A673 (cell line): ENCODE measurements around the gene KMT5C. TPM values are rescaled to one million over a fixed set of nuclear protein-coding genes. Genes with fewer than 3 reads are reported as not detected.

Source experiments
- BruUV-seq: library from RNA; stranded (reverse); fragments of 400-500 nt; replicated peaks from 2 replicates; lab custom pipeline; 2021; lab: Mats Ljungman, UMichigan
- CTCF ChIA-PET: fragments of 300-600 bp; sonication (Branson Sonifier 250); formaldehyde crosslinking; loops from one replicate; lab custom pipeline; 2022; ENCODE audit warnings: antibody characterized with exemption; lab: Charles Lee
- POLR2A ChIA-PET: fragments of 300-600 bp; sonication (Branson Sonifier 250); formaldehyde crosslinking; loops from one replicate; lab custom pipeline; 2022; ENCODE audit warnings: antibody characterized with exemption; ENCODE audit not compliant: low non-redundant PET; lab: Charles Lee
- DNase-seq: peaks from one replicate; pipeline ENCODE4 v3.0.0-alpha.2; 2015; ENCODE audit warnings: low spot score
- H3K27ac ChIP-seq: fragments of 200-600 bp; sonication (generic); 2 replicates; pipeline ENCODE4 v1.5.1; 2016; ENCODE audit warnings: mixed run types, low read depth, mild to moderate bottlenecking, mixed read lengths, antibody characterized with exemption, low read length; ENCODE audit not compliant: poor library complexity, severe bottlenecking
- H3K27me3 ChIP-seq: fragments of 200-600 bp; sonication (generic); replicated peaks from 2 replicates; pipeline ENCODE4 v1.6.1; 2017; ENCODE audit warnings: mixed run types, low read depth, mild to moderate bottlenecking, mixed read lengths, antibody characterized with exemption, low read length; ENCODE audit not compliant: insufficient read depth, poor library complexity
- H3K36me3 ChIP-seq: fragments of 200-600 bp; sonication (generic); 2 replicates; pipeline ENCODE4 v1.6.1; 2016; ENCODE audit warnings: mixed run types, mild to moderate bottlenecking, mixed read lengths, antibody characterized with exemption, low read length; ENCODE audit not compliant: insufficient read depth, poor library complexity, severe bottlenecking
- H3K4me1 ChIP-seq: fragments of 200-600 bp; sonication (generic); 2 replicates; pipeline ENCODE4 v1.6.1; 2017; ENCODE audit warnings: mixed run types, mild to moderate bottlenecking, mixed read lengths, antibody characterized with exemption, low read length; ENCODE audit not compliant: insufficient read depth, poor library complexity, severe bottlenecking
- H3K4me3 ChIP-seq: fragments of 200-600 bp; sonication (generic); 2 replicates; pipeline ENCODE4 v1.5.1; 2016; ENCODE audit warnings: low read depth, mixed run types, mild to moderate bottlenecking, mixed read lengths, low read length; ENCODE audit not compliant: poor library complexity, severe bottlenecking
- H3K9me3 ChIP-seq: fragments of 200-600 bp; sonication (generic); 2 replicates; pipeline ENCODE4 v1.6.1; 2016; ENCODE audit warnings: mixed run types, low read depth, mild to moderate bottlenecking, mixed read lengths, antibody characterized with exemption, low read length; ENCODE audit not compliant: poor library complexity, severe bottlenecking
- EZH2 ChIP-seq: fragments of 200-600 bp; sonication (generic); IDR thresholded peaks from 2 replicates; pipeline ENCODE4 v1.6.1; 2017; ENCODE audit warnings: borderline replicate concordance, low read depth, mild to moderate bottlenecking, mixed read lengths, antibody characterized with exemption, low read length; ENCODE audit not compliant: poor library complexity, severe bottlenecking
- intact Hi-C: fragments of 100-400 bp; cut with micrococcal nuclease; formaldehyde crosslinking; loops from one replicate; pipeline ENCODE4 v1.10.0; 2022; ENCODE audit not compliant: unreplicated experiment
- total RNA-seq: library from RNA; stranded (reverse); gene quantifications from 2 replicates; pipeline ENCODE4 v1.2.3, GENCODE V29; 2021
- TF ChIP-seq, protein P1 (sequence below): fragments of 300-800, 200-600 bp; sonication (generic); conservative IDR thresholded peaks from 2 replicates; pipeline ENCODE4 v1.5.1; 2017; ENCODE audit warnings: low read depth, mild to moderate bottlenecking, antibody characterized with exemption, low read length, moderate library complexity, mixed read lengths

KMT5C gene
- total RNA-seq, 1 experiment from 2014 or later = 19.7 TPM

DNA sequence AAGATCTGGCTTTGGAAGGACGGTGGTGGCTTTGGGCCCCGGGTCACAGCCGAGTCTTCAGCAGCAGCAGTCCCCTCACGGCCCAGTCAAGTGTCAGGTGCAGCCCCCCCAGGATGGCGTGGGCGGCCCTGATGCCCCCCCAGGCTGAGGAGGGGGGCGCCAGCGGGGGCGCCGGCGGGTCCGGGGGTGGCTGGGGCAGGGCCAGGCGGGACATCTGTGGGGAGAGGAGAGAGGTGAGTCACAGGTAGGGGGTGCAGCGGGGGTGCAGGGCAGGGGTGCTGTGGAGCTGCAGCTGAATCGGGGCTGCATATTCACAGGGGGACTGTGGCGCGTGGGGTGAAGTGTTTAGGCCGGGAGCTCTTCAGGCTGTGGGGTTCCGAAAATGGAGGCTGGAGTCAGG lies 26.3 kb downstream of the KMT5C start:
- Histone ChIP-seq H3K4me1 (no peaks in the 10 kb centered on the region), H3K27ac (no peak overlapping the region), H3K4me3 (no peak overlapping the region), H3K9me3 (no peaks in the 10 kb centered on the region), H3K27me3 (peaks cover 12% of the 10 kb centered on the region), H3K36me3 (no peaks in the 10 kb centered on the region)
- TF ChIP-seq, protein P1, sequence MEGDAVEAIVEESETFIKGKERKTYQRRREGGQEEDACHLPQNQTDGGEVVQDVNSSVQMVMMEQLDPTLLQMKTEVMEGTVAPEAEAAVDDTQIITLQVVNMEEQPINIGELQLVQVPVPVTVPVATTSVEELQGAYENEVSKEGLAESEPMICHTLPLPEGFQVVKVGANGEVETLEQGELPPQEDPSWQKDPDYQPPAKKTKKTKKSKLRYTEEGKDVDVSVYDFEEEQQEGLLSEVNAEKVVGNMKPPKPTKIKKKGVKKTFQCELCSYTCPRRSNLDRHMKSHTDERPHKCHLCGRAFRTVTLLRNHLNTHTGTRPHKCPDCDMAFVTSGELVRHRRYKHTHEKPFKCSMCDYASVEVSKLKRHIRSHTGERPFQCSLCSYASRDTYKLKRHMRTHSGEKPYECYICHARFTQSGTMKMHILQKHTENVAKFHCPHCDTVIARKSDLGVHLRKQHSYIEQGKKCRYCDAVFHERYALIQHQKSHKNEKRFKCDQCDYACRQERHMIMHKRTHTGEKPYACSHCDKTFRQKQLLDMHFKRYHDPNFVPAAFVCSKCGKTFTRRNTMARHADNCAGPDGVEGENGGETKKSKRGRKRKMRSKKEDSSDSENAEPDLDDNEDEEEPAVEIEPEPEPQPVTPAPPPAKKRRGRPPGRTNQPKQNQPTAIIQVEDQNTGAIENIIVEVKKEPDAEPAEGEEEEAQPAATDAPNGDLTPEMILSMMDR = no peak
- no peak for TF ChIP-seq EZH2
- ChIA-PET CTCF (no interaction called here), POLR2A (no interaction called here)
- intact Hi-C loops = no loop called here
- no TSS peak for BruUV-seq
- DNase-seq = no peak

DNA sequence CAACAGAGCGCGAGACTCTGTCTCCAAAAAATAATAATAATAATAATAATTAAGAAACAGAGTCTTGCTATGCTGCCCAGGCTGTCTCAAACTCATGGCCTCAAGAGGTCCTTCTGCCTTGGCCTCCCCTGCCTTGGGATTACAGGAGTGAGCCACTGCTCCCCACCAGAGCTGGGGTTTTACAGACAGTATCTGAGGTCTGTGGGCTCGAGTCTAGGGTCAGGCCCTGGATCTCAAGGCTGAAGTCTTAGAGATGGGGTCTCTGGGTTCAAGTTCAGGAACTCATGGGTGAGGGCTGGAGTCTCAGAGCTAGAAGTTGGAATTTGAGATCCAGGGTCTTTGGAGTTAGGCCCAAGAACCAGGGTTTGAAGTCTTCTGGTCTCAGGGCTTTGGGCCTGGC lies 27.1 kb downstream of the KMT5C start:
- no peak for DNase-seq
- Histone ChIP-seq H3K4me1 (no peaks in the 10 kb centered on the region), H3K9me3 (no peaks in the 10 kb centered on the region), H3K27me3 (peaks cover 15% of the 10 kb centered on the region), H3K27ac (no peak overlapping the region), H3K4me3 (no peak overlapping the region), H3K36me3 (no peaks in the 10 kb centered on the region)
- CTCF ChIA-PET = no interaction called here
- POLR2A ChIA-PET = interaction anchor here (0.6 kb wide), 1 partner anchor 249 kb away, joined by 5 read pairs; no protein-coding TSS in a partner anchor
- BruUV-seq = no TSS peak
- TF ChIP-seq, protein P1 = no peak
- intact Hi-C loops = no loop called here

DNA sequence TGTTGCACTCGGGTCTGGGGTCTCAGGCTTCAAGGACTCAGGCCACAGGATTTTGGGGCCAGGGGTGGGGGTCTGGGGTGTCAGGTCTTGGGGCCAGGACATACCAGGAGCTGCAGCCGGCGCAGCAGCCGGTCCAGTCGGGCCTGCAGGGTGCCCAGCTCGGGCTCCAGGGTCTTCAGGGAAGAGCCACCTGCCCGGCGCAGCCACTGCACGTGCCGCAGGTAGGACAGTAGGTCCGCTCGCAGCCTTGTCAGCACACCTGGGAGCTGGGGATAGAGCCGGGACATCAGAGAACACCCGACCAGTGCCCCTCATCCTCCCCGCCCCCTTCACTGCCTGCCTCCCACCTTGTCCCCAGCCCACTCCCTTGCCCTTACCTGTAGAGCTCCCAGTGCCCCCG lies 28.4 kb downstream of the KMT5C start:
- TF ChIP-seq EZH2 = no peak
- TF ChIP-seq, protein P1 = no peak
- BruUV-seq = no TSS peak
- peaks cover 15% of the 10 kb centered on the region for H3K27me3 ChIP-seq
- no peaks in the 10 kb centered on the region for H3K9me3 ChIP-seq
- H3K27ac ChIP-seq = no peak overlapping the region
- no peak overlapping the region for H3K4me3 ChIP-seq
- CTCF ChIA-PET = interaction anchor here (0.7 kb wide), 1 partner anchor 209 kb away, joined by 4 read pairs; no protein-coding TSS in a partner anchor
- H3K36me3 ChIP-seq = no peaks in the 10 kb centered on the region
- intact Hi-C loops = no loop called here
- DNase-seq = no peak
- no peaks in the 10 kb centered on the region for H3K4me1 ChIP-seq
- POLR2A ChIA-PET = no interaction called here
